SK-N-SH (cell line): ENCODE data around the gene DCD. TPM values are rescaled to one million over a fixed set of nuclear protein-coding genes. Genes with fewer than 3 reads are reported as not detected.

Experiments used
- CTCF ChIA-PET: fragments of 300-600, 350-600 bp; formaldehyde crosslinking; extraction: SDS; loops from one replicate; lab custom pipeline; 2021; lab: Yijun Ruan, JAX
- POLR2A ChIA-PET: fragments of 350-600 bp; sonication (Branson Sonifier 250); formaldehyde crosslinking; extraction: SDS; loops from one replicate; lab custom pipeline; 2020; ENCODE audit warnings: antibody characterized with exemption, inconsistent platforms; lab: Yijun Ruan, JAX
- DNase-seq: peaks from one replicate; pipeline ENCODE4 v3.0.0; 2012
- H2AFZ ChIP-seq: fragments of 200-600 bp; sonication (generic); 2 replicates; pipeline ENCODE4 v1.8.1; 2016; ENCODE audit warnings: antibody characterized with exemption, mild to moderate bottlenecking, low read depth
- H3F3A ChIP-seq: fragments of 200-600 bp; sonication (generic); replicated peaks from 2 replicates; pipeline ENCODE3; 2016; ENCODE audit warnings: antibody characterized with exemption, mild to moderate bottlenecking; ENCODE audit not compliant: insufficient read depth
- H3K27ac ChIP-seq, 2 experiments: fragments of 200-500 bp in 1 of 2; fragments of 200-600 bp in 1 of 2; sonication (Bioruptor generic) in 1 of 2; sonication (generic), shearing (Covaris generic) in 1 of 2; 2 replicates each; pipeline versions ENCODE4 v1.5.1 to v1.6.1; 2014 to 2016; ENCODE audit warnings: low read depth in 2 of 2, inconsistent platforms in 1 of 2, low read length in 1 of 2, mild to moderate bottlenecking in 1 of 2, mixed read lengths in 1 of 2
- H3K27me3 ChIP-seq: fragments of 200-600 bp; sonication (generic), shearing (Covaris generic); 2 replicates; pipeline ENCODE4 v1.6.1; 2016; ENCODE audit warnings: mixed run types; ENCODE audit not compliant: insufficient read depth
- H3K36me3 ChIP-seq, 2 experiments: fragments of 200-500 bp in 1 of 2; fragments of 200-600 bp in 1 of 2; sonication (Bioruptor generic) in 1 of 2; sonication (generic) in 1 of 2; replicated peaks in 1 of 2; 2 replicates each; pipeline versions ENCODE3 to v1.5.1; 2014 to 2016; ENCODE audit warnings: low read length in 1 of 2, mild to moderate bottlenecking in 1 of 2; ENCODE audit not compliant: insufficient read depth in 2 of 2, control insufficient read depth in 1 of 2
- H3K4me1 ChIP-seq, 2 experiments: fragments of 200-500 bp in 1 of 2; fragments of 200-600 bp in 1 of 2; sonication (Bioruptor generic) in 1 of 2; sonication (generic), shearing (Covaris generic) in 1 of 2; 2 replicates each; pipeline versions ENCODE4 v1.5.1 to v1.6.1; 2014 to 2016; ENCODE audit warnings: low read depth in 1 of 2, low read length in 1 of 2, mixed run types in 1 of 2; ENCODE audit not compliant: insufficient read depth in 2 of 2, control insufficient read depth in 1 of 2
- H3K4me2 ChIP-seq: fragments of 200-600 bp; sonication (generic), shearing (Covaris generic); 2 replicates; pipeline ENCODE4 v1.6.1; 2017; ENCODE audit warnings: mixed run types
- H3K4me3 ChIP-seq, 2 experiments: fragments of 200-500 bp in 1 of 2; fragments of 200-600 bp in 1 of 2; sonication (Bioruptor generic) in 1 of 2; sonication (generic), shearing (Covaris generic) in 1 of 2; 2 replicates each; pipeline versions ENCODE4 v1.5.1 to v1.8.1; 2014 to 2016; ENCODE audit warnings: low read depth in 2 of 2, inconsistent platforms in 1 of 2, low read length in 1 of 2, mild to moderate bottlenecking in 1 of 2, mixed read lengths in 1 of 2, moderate library complexity in 1 of 2
- H3K79me2 ChIP-seq: fragments of 200-600 bp; sonication (generic); 2 replicates; pipeline ENCODE4 v1.8.1; 2017; ENCODE audit warnings: mild to moderate bottlenecking; ENCODE audit not compliant: insufficient read depth
- H3K9ac ChIP-seq: fragments of 200-600 bp; sonication (generic); 2 replicates; pipeline ENCODE4 v1.6.1; 2017; ENCODE audit warnings: mixed run types
- H3K9me2 ChIP-seq: fragments of 200-600 bp; sonication (generic); 2 replicates; pipeline ENCODE4 v1.6.1; 2017; ENCODE audit warnings: mixed run types
- H3K9me3 ChIP-seq: fragments of 200-600 bp; sonication (generic); 2 replicates; pipeline ENCODE4 v1.6.1; 2017; ENCODE audit warnings: mixed run types, mild to moderate bottlenecking, moderate library complexity
- H4K20me1 ChIP-seq: fragments of 200-600 bp; sonication (generic); 2 replicates; pipeline ENCODE4 v1.6.1; 2017; ENCODE audit warnings: mild to moderate bottlenecking, mixed run types; ENCODE audit not compliant: insufficient read depth
- ELF1 ChIP-seq: IDR thresholded peaks from 2 replicates; pipeline ENCODE4 v1.4.0; 2012
- EZH2phosphoT487 ChIP-seq: fragments of 200-600 bp; sonication (generic); IDR thresholded peaks from 2 replicates; pipeline ENCODE4 v1.6.1; 2017; ENCODE audit warnings: low read depth, mixed run types, mild to moderate bottlenecking, antibody characterized with exemption, moderate library complexity, borderline replicate concordance
- GABPA ChIP-seq: IDR thresholded peaks from 2 replicates; pipeline ENCODE4 v1.4.0; 2012; ENCODE audit warnings: low read depth, mild to moderate bottlenecking
- MAX ChIP-seq: IDR thresholded peaks from 2 replicates; pipeline ENCODE4 v1.4.0; 2012; ENCODE audit warnings: low read depth
- MXI1 ChIP-seq: IDR thresholded peaks from 2 replicates; pipeline ENCODE4 v1.6.1; 2012; ENCODE audit warnings: mild to moderate bottlenecking, low read depth, low read length, improper control_type of control experiment
- POLR2AphosphoS5 ChIP-seq: IDR thresholded peaks from 2 replicates; pipeline ENCODE4 v1.6.1; 2012; ENCODE audit warnings: low read depth, low read length
- RAD21 ChIP-seq: IDR thresholded peaks from 2 replicates; pipeline ENCODE4 v1.6.1; 2012; ENCODE audit warnings: mild to moderate bottlenecking, low read length
- RCOR1 ChIP-seq: fragments of 150-350 bp; IDR thresholded peaks from 2 replicates; pipeline ENCODE4 v1.6.1; 2017; ENCODE audit warnings: antibody characterized with exemption, low read length
- RFX5 ChIP-seq: IDR thresholded peaks from 2 replicates; pipeline ENCODE4 v1.6.1; 2012; ENCODE audit warnings: mild to moderate bottlenecking, improper control_type of control experiment, low read length
- RXRA ChIP-seq: IDR thresholded peaks from 2 replicates; pipeline ENCODE4 v1.4.0; 2012; ENCODE audit warnings: low read depth, mild to moderate bottlenecking, borderline replicate concordance
- SIN3A ChIP-seq: IDR thresholded peaks from 2 replicates; pipeline ENCODE4 v1.6.1; 2012; ENCODE audit warnings: low read depth, mild to moderate bottlenecking, low read length, moderate library complexity, borderline replicate concordance
- SMC3 ChIP-seq: IDR thresholded peaks from 2 replicates; pipeline ENCODE4 v1.6.1; 2012; ENCODE audit warnings: low read depth, low read length, improper control_type of control experiment
- USF1 ChIP-seq: IDR thresholded peaks from 2 replicates; pipeline ENCODE4 v1.4.0; 2012; ENCODE audit warnings: low read depth, borderline replicate concordance
- WGBS: methylation state at CpG from one replicate; pipeline ENCODE4 v1.1.6; 2017; ENCODE audit warnings: low lambda C conversion rate; 5-methylcytosine and 5-hydroxymethylcytosine counted together
- polyA plus RNA-seq, 3 experiments: library from polyadenylated mRNA; depleted of rRNA; stranded (reverse); fragments of >200 nt; gene quantifications; 2 replicates each; pipeline ENCODE4 v1.2.3, GENCODE V29; 2012

DCD gene
- polyA plus RNA-seq, 1 of the 3 experiments (the other 2 are of a cell fraction), result not detected

- DNase-seq, result no peak
- Histone ChIP-seq H2AFZ (no peak overlapping the region), H3K9ac (no peak overlapping the region), H3K9me2 (no peaks in the 10 kb centered on the region), H3K4me2 (no peak overlapping the region), H3K9me3 (no peaks in the 10 kb centered on the region), H3K36me3 (no peaks in the 10 kb centered on the region), H4K20me1 (no peaks in the 10 kb centered on the region), H3K79me2 (no peaks in the 10 kb centered on the region), H3K27me3 (peaks cover 19% of the 10 kb centered on the region; the same call in 1 of the 2 replicates), H3F3A (no peaks in the 10 kb centered on the region), H3K4me3 (no peak overlapping the region), H3K27ac (no peak overlapping the region), H3K4me1 (no peaks in the 10 kb centered on the region)
- TF ChIP-seq RXRA (no peak), RFX5 (no peak), ELF1 (no peak), GABPA (no peak), USF1 (no peak), SMC3 (no peak), POLR2AphosphoS5 (no peak), MAX (no peak)
- ChIA-PET POLR2A (no interaction called here), CTCF (interaction anchor here (1.9 kb wide), 1 partner anchor 32 kb away, joined by 5 read pairs; no protein-coding TSS in a partner anchor)
- WGBS, result 4% methylated on average over 3 of the region's 3 CpGs
These were observed 36.4 kb downstream of the DCD start for GRCh38 chr12:54611715-54612149.

GRCh38 chr12:54608769-54609168, 39.4 kb downstream of the DCD start:
- CTCF ChIA-PET, result interaction anchor here (1.1 to 1.4 kb wide), 2 partner anchors 12 to 29 kb away, joined by 3 to 5 read pairs; no protein-coding TSS in a partner anchor
- Histone ChIP-seq H3F3A (no peaks in the 10 kb centered on the region), H3K4me1 (no peaks in the 10 kb centered on the region), H3K27me3 (peaks cover 19% of the 10 kb centered on the region; the same call in 1 of the 2 replicates), H3K27ac (no peak overlapping the region), H3K79me2 (no peaks in the 10 kb centered on the region), H3K9ac (no peak overlapping the region), H3K9me2 (no peaks in the 10 kb centered on the region), H2AFZ (no peak overlapping the region), H3K9me3 (no peaks in the 10 kb centered on the region), H3K4me3 (no peak overlapping the region), H3K36me3 (no peaks in the 10 kb centered on the region), H4K20me1 (no peaks in the 10 kb centered on the region), H3K4me2 (no peak overlapping the region)
- POLR2A ChIA-PET, result no interaction called here
- WGBS, result 0% methylated on average over 2 of the region's 2 CpGs
- DNase-seq, result no peak
- no peak for TF ChIP-seq EZH2phosphoT487
- TF ChIP-seq RAD21, result no peak
- TF ChIP-seq RCOR1, result no peak
- no peak for TF ChIP-seq MAX
- no peak for TF ChIP-seq MXI1
- TF ChIP-seq SIN3A, result no peak
- TF ChIP-seq GABPA, result no peak
- no peak for TF ChIP-seq RFX5
